Fibroblast of the conjunctiva (primary cell): ENCODE measurements around the gene SPAG16.

ENCODE experiments used
- DNase-seq: peaks from one replicate; pipeline ENCODE4 v3.0.0-alpha.2; 2010; ENCODE audit warnings: low read depth

The SPAG16 gene

DNA sequence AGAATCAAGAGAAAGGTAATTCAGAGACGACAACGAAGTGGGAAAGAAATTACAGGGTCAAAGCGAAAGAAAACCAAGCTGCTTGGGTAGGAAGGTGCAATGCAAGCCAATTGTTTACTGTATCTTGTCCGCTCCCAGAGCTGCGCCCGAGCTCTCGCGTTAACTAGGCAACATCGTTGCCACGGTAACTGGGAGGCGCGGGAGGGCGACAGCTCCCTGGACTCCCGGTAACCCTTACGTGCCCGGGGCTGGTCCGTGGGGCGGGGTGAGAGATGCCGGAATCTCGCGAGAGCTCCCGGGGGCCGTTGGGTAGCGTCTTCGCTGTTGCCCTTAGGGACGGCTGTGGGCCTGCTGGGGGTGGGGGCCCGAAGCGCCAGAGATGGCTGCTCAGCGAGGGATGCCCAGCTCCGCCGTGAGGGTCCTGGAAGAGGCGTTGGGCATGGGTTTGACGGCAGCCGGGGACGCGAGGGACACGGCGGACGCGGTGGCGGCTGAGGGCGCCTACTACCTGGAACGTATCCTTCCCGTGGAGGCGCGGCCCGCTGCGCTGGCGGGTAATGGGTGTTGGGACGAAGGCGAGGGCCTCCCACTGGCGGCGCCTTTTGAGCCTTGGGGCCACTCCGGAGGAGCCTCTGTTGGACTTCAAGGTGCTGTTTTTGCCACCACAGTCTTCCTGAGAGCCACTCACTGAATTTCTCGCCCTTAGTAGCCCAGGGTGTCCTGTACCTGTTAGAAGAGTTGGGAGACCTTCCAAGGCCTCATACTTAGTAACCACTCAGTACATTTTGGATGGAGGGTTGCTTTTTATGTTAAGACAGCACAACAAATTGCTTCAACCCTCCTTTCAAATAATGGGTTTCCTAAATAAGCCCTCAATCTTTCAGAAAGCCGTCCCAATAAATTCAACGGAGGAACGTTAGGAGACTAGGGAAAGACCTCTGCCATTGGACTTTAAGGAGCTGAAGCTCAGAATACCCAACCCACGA lies at the start of gene SPAG16:
TSS of gene SPAG16 (plus strand) at position 360 of the 986 bp plus-strand sequence.
- DNase-seq, result peak; percentile 98

DNA sequence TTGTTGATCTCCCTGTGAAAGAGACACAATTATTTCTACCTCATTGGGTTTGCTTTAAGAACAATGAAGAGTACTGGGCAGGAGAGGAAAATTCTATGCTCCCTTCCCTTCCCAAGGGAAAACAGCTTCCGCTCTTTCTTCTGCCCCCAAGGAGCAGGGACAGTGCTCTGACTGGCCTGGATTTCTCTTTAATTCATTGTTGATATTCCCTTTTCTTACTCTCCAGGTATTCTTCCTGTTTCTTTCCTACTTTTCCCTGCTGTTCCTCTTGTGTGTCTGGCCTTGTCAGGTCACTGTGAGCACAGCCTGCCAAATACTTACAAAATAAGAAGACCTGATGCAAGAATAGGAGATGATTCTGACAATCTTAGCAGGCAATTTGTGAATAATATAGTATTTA lies 49.6 kb upstream of the SPAG16 start:
- peak; percentile 38 for DNase-seq

DNA sequence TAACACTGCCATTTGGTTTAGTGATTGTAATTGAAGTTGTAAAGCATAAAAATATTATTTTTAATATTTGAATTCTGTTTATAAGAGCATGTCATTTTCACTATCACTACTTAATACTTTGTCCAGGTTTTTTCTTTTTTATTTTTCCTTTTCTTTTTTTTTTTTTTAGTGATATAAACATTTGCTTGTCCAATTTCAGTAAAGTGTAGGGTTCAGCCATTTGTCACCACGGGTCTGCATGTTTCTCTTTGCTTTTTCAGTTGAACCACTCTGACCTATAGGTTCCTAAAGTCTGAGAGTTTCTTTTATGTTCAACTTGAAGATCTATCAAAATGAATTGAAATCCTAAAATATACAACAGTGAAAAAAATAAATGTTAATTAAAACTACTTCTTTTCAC lies 48.5 kb upstream of the SPAG16 start:
- no peak for DNase-seq

DNA sequence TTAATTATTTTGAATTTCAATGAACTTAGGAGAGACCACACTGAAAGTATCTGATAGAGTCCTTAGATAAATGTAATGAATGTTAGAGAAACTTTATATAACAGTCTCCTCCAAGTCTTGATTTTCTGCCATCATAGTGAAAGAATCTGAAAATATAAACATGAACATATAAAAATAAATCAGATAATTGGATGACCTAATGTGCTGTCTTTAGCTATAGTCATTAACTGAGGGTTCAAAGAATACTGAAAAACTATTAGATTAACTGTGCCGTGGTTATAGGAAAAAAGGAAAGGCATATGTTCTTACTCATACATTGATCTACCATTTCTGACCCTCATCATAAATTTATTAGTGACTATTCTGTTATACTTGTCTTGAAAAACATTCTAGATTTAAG lies 47.0 kb upstream of the SPAG16 start:
- no peak for DNase-seq

DNA sequence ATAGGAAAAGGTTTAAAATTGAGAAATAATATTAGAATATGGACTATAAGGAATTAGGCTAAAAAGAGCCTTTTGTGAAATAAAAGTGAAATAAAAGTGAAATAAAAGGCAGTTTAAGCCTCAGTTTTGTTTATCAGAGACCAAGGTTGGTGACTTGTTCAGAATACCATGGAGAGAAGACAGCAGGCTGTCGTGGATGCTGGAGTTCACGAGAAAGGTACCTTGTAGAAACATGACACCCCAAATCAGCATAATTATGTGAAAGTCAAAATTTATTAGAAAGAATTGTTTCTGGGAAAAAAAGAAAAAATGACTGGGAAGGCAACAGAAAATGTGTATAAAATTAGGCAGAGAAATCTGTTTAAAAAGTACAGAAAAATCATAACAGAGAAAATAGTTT lies 46.5 kb upstream of the SPAG16 start:
- DNase-seq, result no peak

DNA sequence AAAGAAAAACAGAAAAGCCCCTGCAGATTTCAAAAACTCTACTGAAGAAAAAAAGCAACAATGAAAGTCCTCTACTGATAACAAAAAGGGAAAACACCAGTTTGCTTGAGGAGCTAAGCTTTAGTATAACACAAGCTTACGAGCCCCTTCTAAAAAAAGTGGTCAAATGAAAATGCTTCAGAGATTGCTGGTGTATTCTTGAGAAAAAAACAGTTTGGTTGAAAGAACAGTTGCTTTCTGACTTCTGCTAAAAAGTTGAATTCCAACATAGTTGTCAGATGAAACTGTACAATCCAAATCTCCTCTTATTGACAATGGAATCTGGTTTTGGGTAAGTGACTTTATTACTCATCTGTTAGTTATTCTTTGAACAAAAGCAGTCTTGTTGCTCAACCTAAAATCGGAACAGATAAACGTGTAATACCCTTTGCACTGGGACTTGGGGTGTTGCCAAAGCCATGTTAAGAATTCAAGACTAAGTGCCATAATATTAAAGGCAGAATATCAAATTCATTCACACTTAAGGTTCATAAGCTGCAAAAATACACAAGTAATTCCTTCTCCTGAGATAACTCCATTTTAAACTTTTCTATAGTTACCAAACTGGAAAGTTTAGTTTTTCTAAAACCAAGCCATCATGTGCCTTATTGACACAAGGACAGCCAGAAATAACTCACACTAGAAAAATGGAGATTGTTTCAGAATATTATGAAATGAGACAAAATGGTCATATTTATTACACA lies 45.3 kb upstream of the SPAG16 start:
- DNase-seq, result peak; percentile 91

DNA sequence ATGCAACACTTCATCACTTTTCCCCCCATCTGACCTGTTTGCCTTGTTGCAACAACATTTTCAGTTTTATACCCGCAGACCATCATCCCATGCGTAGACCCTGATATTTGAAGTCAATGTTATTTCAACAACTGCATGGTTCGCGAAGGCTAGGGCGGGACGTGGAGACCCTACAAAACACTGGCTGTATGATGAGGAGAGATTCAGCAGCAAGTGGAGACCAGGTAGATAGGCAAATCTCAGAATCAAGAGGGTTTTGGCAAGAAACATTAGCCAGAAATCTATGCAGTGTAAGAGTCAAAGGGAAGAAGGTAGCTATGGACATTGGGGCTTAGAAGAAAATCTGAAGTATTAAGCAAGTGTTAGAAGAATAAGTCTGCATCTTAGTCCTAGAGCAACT lies 42.4 kb upstream of the SPAG16 start:
- no peak for DNase-seq

DNA sequence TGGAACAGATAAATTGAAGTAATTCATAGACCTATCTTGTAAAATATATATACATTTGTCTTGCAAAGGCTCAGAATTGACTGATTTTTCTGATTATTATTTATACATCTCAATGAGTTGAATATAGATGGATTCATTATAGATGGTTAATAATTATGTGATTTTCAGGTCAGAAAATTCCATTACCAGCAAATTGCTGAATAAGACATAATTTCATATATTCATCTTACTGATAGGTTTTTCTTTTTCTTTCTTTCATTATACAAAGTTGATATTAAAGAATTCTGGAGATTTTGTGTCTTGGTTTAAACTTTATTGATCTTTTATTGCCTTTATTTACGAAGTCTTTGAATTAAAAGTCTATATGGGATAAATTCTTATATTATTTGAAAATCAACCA lies 41.6 kb upstream of the SPAG16 start:
- DNase-seq, result no peak

DNA sequence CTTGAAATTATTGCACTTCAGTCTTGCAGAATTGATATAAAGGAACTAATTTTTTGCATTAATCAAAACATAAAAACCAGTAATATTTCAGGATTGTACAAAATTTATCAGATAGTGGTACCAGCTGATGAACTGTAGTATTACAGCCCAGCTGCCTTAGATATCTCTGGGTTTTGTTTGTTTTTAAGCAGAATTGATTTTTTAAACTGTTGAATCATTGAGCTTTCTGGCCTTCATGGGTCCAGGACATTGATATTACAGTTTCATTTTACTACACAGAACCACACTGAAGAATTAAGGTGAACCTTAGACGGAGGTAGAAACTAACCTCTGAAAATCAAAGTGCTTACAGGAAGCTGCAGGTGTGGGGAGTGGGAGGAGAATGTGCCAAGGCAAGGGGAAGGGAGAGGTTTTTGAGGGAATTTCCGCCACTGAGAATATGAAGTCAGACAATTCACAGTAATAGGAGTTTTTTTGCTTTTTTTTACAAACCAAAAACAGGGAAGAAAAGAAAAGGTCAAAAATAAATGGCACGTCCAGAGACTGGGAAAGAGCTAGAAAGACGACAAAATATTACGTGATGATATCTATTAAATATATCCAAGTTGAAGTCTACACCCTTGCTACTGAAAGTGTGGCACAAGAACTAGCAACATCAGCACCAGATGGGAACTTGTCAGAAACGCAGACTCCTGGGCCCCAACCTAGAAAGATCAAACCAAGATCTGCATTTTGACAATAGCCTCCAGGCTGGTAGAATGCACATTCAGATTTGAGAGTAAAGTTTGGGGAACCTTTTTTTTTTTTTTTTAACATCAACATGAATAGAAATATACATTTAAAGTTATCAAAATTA lies 40.8 kb upstream of the SPAG16 start:
- DNase-seq, result no peak

DNA sequence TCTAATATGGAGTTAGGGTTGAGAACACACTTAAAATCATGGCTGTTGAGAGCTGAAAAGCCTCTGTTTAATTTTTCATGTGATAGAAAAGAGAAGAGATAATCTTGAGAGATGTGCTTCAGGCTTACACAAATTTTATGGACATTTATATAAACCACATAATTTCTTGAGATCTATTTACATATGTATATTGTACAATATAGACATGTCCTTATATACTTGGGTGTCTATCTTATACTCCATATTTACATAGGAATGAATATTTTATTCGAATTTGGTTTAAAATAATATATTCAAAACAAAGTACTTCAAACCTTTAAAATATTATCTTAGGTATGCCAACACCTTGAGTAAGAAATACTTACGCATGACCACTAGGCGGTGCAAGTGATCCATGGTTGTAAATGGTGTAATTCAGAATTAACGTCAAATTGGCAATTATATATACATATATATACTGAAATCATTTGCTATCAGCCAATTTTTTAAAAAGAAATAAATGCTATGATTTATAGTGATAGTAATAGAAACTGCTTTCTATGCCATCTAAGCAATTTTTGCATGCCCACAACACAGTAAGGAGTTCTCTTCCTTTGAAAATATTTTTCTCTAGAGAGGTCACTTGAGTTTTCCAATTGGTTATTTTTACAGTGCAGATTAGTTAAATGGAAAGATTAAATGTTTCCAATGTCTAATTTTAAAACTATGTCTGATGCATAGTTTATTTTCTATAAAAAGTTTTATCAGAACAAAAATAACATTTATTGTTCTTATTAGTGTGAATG lies 37.6 kb upstream of the SPAG16 start:
- peak; percentile 60 for DNase-seq

DNA sequence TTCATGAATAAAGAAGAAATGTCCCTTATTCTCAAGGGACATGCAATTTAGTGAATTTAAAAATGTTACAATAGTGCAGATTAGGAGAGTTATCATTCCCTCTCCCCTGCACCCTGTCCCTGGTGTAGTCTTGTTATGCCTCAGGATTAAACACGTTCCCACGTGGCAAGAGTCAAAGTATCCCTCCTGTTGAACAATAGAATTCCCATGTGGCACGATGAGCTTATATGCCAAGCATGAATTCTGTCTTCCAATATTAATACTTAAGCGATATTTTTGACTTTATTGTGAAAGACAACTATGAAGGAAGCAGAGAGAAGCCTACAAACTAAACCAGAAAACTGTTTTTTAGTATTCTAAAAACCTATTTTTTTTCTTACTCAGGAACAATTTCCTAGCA lies 36.7 kb upstream of the SPAG16 start:
- no peak for DNase-seq

DNA sequence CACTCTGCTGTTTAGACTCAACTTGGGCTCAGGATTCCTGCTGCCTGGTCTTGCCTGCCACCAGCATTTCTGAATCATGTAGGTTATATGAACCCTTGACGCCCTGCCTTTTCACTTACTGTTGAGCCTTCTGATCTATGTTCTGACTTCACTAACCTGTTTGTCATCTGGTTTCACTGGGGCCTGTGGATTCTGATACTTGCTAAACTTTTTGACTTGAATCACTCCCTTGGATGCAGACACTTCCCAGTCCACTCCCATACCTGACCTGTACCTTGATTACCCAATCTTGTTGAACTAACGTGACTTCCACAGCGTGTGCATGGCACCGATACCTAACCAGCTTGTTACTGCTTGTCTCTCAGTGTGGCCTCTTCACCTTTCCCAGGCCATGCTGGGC lies 35.6 kb upstream of the SPAG16 start:
- DNase-seq, result no peak

DNA sequence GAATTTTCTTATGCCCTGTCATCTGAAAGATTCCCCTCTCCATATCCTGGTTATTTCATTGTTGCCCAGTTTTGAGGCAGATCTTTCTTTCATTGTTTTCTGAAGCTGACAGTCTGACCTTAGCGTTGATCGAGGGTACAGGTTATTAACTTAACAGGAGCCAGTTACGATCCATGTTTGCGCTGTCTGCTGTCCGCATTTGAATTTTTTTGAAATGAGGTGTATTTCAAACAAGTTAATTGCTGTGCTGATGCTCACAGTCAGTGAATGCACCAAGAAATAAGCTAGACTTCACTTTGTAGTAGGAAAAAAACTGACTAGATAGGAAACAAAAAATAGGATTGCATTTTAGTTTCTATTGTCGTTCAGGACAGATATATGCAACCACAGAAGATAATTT lies 34.8 kb upstream of the SPAG16 start:
- DNase-seq, result no peak

DNA sequence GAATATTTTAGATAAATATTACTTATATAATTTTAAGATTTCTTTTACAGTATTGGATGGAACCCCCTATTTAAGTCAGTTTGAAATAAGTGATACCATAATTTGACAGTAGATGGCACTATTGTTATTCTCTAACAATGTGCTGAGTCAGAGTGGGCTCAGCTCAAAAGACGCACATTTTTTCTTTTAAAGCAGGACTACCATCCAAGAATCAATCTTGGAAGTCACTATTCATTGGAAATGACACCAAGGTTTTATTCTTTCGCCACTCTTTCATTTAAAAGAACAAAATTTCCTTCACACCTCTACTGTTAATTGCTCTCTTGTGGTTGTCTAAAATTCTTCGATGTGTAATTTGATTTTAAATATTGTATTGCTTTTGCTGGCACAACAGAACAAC lies 32.6 kb upstream of the SPAG16 start:
- DNase-seq, result peak; percentile 80

DNA sequence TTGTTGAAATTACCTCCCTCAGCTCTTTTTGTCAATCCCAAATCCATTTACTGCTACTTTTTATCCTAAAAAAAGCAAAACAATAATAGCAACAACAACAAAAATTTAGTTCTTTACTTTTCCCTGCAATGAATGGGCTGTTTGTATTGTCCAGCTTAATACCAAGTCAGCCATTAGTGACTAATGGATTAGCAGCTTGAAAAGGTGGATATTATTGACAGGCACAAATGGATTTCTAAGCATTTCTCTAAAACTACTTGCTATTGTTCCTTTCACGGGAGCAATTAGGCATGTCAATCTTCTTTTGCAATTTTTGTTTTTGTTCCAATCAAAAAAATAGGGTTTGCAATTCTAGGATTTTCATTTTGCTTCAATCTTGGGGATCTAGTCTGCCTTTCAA lies 32.1 kb upstream of the SPAG16 start:
- DNase-seq, result no peak

DNA sequence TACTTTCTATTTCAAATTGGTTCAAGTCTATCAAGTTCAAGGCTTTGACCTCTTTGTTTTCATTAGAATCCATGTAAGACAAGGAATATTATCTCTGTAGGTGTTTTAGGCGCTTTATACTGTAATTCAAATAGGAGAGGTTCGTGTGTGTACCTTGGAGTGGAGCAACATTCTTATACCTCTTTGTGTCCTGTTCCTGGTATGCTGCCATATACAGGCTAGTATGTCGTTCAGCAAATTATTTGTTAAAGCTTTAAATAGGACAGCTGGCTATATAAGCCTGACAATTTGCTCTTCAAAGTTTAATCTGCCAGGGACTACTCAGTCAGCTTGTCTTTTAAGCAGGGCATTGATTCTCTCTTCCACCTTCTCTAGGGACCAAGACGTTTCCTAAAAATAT lies 31.1 kb upstream of the SPAG16 start:
- no peak for DNase-seq

DNA sequence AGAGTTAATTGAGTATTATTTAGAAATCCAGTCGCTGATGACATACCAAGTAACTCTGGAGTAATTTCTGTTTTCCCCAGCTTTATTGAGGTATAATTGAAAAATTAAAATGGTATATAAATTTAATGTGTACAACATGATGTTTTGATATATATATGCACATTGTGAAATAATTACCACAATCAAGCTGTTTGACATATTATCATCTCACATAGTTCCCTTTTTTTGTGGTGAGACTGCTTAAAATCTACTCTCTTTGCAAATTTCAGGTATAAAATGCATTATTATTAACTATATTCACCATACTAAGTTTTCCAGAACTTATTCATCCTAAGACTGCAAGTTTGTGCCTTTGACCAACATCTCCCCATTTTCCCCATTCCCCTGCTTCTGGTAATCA lies 25.0 kb upstream of the SPAG16 start:
- no peak for DNase-seq

DNA sequence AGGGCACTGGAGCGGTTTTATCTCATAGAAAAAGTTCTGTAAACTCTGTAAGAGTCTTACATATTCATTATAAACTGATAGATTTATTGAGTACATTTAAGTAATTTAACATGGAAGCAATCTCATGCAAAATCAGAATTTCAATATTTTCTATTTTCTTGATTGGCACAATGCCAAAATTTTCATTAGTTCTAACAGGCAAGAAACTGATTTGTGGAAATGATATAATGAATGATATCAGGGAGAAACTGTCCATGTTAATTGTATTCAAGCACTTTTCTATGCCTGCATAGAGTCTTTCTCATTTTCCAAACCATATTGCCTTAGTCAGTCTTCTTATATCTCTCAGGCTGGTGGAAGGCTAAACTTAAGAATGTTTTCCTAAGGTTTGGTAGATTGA lies 23.0 kb upstream of the SPAG16 start:
- DNase-seq, result no peak

DNA sequence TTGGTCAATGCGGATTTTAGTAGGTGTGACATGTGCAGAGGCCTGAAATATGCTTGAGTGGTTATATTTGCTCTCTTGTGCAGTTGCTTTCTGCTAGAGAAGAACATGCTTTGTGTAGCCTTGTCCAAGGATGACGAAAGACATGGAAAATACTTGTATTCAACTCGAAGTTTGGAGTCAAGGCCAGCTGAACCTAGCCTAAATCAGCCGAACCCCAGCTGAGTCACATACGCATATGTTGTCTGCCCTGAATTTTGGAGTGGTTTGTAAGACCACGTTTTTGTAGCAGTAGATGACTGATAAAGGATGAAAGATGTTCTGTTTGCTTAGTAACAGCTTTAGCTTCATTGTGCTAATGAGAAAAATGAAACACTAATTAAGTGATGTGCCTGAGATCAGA lies 22.5 kb upstream of the SPAG16 start:
- DNase-seq, result peak; percentile 41

DNA sequence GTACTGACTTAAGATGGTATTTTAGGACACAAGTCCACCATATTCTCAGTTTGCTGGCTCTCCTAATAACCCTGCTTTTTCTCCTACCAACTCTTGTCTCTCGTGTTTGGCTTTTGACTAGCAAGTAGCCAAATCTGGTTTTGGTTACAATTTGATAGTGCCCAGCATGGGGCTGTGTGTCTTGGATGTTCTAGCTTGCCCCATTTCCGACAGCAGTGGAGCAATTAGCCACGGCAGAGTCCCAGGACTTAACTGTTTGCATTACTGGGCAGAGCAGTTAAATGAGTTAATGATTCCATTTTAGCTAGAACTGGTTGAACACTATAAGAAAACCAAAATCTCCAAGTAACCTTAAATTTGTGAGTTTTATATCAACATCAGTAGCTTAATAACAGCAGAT lies 18.6 kb upstream of the SPAG16 start:
- DNase-seq, result no peak

DNA sequence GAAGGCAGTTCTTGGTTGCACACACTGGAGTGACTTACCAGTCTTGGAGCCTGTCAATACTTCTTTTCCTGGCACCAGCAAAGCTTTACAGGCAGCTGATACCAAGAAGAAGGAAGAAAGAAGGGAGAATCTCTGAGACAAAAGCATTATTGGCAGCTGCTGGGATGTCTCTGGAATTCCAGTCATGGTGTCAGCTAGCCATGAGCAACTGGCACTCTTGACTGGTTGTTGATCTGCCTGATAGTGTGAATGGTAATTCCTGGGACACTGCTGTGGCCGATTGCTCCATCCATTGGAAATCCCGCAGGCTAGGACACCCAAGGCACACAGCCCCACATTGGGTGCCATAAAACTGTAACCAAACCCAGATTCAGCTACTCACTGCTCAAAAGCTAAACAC lies 17.8 kb upstream of the SPAG16 start:
- no peak for DNase-seq

DNA sequence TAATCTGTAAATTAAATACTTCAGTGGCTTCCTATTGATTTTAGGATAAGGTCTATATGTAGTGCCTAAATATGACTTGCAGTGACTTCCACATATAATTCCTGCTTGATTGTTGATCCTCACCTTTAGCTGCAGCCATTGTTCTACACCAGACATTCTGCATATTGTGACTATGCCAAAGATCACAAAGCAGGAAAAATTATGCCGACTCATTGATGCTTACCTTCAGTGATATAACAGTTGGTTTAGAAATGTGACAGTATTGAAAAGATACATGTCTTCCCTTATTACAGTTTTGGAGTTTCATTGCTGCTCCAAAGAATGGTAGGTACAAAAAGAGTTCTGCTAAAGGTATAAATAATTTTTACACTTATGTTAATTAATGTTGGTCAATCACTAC lies 12.3 kb upstream of the SPAG16 start:
- DNase-seq, result no peak
